HL-60 (cell line): Measurements from ENCODE around the gene MAP6.

Experiments used
- CTCF ChIP-seq: IDR thresholded peaks from one replicate; pipeline ENCODE4 v1.5.1; 2011; ENCODE audit warnings: low read length, control low read depth, inconsistent platforms; ENCODE audit not compliant: insufficient read depth
- POLR2AphosphoS5 ChIP-seq: IDR thresholded peaks from 2 replicates; pipeline ENCODE4 v1.6.1; 2012; ENCODE audit warnings: low read depth

GRCh38 chr11:75576017-75576416 lies 92.8 kb downstream of the MAP6 start:
- no peak for TF ChIP-seq CTCF
- no peak for TF ChIP-seq POLR2AphosphoS5
